AG09319 (cell line): Measurements from ENCODE around the gene REEP3.

Experiments
- DNase-seq: peaks from one replicate; pipeline ENCODE4 v3.0.0-alpha.2; 2010; ENCODE audit warnings: low read depth; ENCODE audit errors: extremely low read depth
- CTCF ChIP-seq: IDR thresholded peaks from 2 replicates; pipeline ENCODE4 v1.5.1; 2011; ENCODE audit warnings: low read depth, mild to moderate bottlenecking, inconsistent platforms, low read length, moderate library complexity

The REEP3 gene

GRCh38 chr10:63539994-63540393 lies 18.8 kb downstream of the REEP3 start:
- no peak for TF ChIP-seq CTCF
- DNase-seq, result no peak

- DNase-seq, result no peak
- no peak for TF ChIP-seq CTCF
These were observed 21.8 kb downstream of the REEP3 start for GRCh38 chr10:63542835-63543575.

- DNase-seq, result no peak
- TF ChIP-seq CTCF, result no peak
These were observed 22.4 kb downstream of the REEP3 start for GRCh38 chr10:63543576-63543962.

- no peak for DNase-seq
- no peak for TF ChIP-seq CTCF
These were observed 23.2 kb downstream of the REEP3 start for GRCh38 chr10:63544418-63544817.

GRCh38 chr10:63547628-63548360 lies 26.6 kb downstream of the REEP3 start:
- TF ChIP-seq CTCF, result no peak
- no peak for DNase-seq

- no peak for DNase-seq
- no peak for TF ChIP-seq CTCF
These were observed 27.7 kb downstream of the REEP3 start for GRCh38 chr10:63548860-63549259.

GRCh38 chr10:63549810-63550209 lies 28.6 kb downstream of the REEP3 start:
- TF ChIP-seq CTCF, result no peak
- DNase-seq, result no peak
